ENCODE results near the gene PIK3CD.

DNA sequence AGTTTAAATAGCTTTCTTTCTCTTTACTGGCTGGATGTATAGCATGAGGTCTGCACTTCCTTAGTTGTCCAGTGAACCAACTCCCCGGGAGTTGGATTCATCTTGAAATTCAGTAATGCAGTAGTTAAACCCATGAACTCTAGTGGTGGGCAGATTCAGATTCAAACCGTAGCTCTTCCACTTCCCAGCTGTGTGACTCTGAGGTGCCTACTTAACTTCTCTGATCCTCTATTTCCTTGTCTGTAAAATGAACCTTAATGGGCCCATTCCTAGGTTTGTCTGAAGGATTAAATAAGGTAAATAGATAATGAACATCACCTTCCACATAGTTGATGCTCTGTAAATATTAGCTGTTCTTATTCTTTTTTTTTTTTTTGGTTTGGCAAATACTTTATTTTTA lies 16.5 kb downstream of the PIK3CD start:
- TF ChIP-seq TAF1 (IDR thresholded peaks at IDR 0.05; ENCODE audit: borderline replicate concordance, low read depth, low read length) (no peak), POLR2A (IDR thresholded peaks at IDR 0.05; ENCODE audit: low read depth, low read length) (no peak)

Data from GM12892 (cell line).